Heart right ventricle (tissue), 16 donors: Measurements from ENCODE around the gene IP6K1. TPM values are rescaled to one million over a fixed set of nuclear protein-coding genes. Genes with fewer than 3 reads are reported as not detected.
A peak's percentile ranks its signal among the peaks of the same experiment; 100 is the strongest.

Experiments used
- ATAC-seq, 8 donors: fragments of 200-7000 bp; cut with Tn5 transposase; one replicate each; pipeline ENCODE4 v1.9.1; 2020; ENCODE audit warnings: mild to moderate bottlenecking in 8 of 8, moderate library complexity in 8 of 8, moderate number of reproducible peaks in 1 of 8
- DNase-seq, 2 donors: peaks; one replicate each; pipeline ENCODE4 v3.0.0-alpha.2; 2020
- H3K27ac ChIP-seq, 10 donors: fragments of 200-600 bp; sonication (generic) in 2 of 10; one replicate each; pipeline versions ENCODE4 v1.5.0 to v1.8.0; 2020 to 2022; ENCODE audit warnings: mild to moderate bottlenecking in 3 of 10
- H3K27me3 ChIP-seq, 7 donors: fragments of 200-600 bp; one replicate each; pipeline ENCODE4 v1.8.0; 2021 to 2022; ENCODE audit warnings: mild to moderate bottlenecking in 2 of 7
- H3K36me3 ChIP-seq, 9 donors: fragments of 200-600 bp; sonication (generic) in 1 of 9; one replicate each; pipeline versions ENCODE4 v1.5.0 to v1.8.0; 2020 to 2022; ENCODE audit warnings: mild to moderate bottlenecking in 2 of 9
- H3K4me1 ChIP-seq, 9 donors: fragments of 200-600 bp; sonication (generic) in 1 of 9; one replicate each; pipeline versions ENCODE4 v1.5.0 to v1.8.0; 2020 to 2022; ENCODE audit warnings: mild to moderate bottlenecking in 4 of 9
- H3K4me3 ChIP-seq, 10 donors: fragments of 200-600 bp; sonication (generic) in 2 of 10; one replicate each; pipeline versions ENCODE4 v1.5.0 to v1.8.0; 2020 to 2022; ENCODE audit warnings: mild to moderate bottlenecking in 7 of 10, moderate library complexity in 2 of 10
- H3K9me3 ChIP-seq, 11 donors: fragments of 200-600 bp in 10 of 11; sonication (generic) in 2 of 11; one replicate each; pipeline versions ENCODE4 v1.5.0 to v1.8.0; 2013 to 2022; ENCODE audit warnings: mild to moderate bottlenecking in 2 of 11, control low read depth in 1 of 11, moderate library complexity in 1 of 11
- CTCF ChIP-seq, 9 donors: fragments of 200-600 bp; sonication (generic) in 2 of 9; IDR thresholded peaks; one replicate each; pipeline versions ENCODE4 v1.5.0 to v1.8.0; 2021 to 2022; ENCODE audit warnings: antibody characterized with exemption in 9 of 9, mild to moderate bottlenecking in 5 of 9, moderate library complexity in 1 of 9
- WGBS, 2 donors: extraction: QIAGEN DNeasy Blood & Tissue Kit; methylation state at CpG; one replicate each; pipeline ENCODE4 v1.1.7; 2013; ENCODE audit warnings: inconsistent platforms in 1 of 2; 5-methylcytosine and 5-hydroxymethylcytosine counted together
- intact Hi-C, 10 donors: fragments of 100-400 bp; cut with DNase I; formaldehyde crosslinking; loops; one replicate each; pipeline versions ENCODE4 v1.11.1 to v1.14.2; 2022
- microRNA-seq, 2 donors: library from miRNA; unstranded; fragments of <30 nt; microRNA quantifications; one replicate each; pipeline ENCODE4 v1.2.0, GENCODE V29; 2021
- polyA plus RNA-seq, 2 donors: library from polyadenylated mRNA; stranded (reverse); fragments of 200-250 nt; gene quantifications; one replicate each; pipeline ENCODE4 v1.2.3, GENCODE V29; 2013
- total RNA-seq, 10 donors: library from RNA; stranded (reverse); fragmentation: NEBNext Ultra II Directional in 3 of 10; extraction: Animal tissue kit (Norgen Biotek cat#: 25700) in 3 of 10; gene quantifications; one replicate each; pipeline versions ENCODE4 v1.2.1 to v1.2.4, GENCODE V29; 2021 to 2023
- donor health status: Arrhythmogenic right ventricular cardiomyopathy.
- donor health status: ischemic (EF 13 %, LVEDD 7.1; RV severe dilation, severe dysfunction).
- donor health status: healthy with polysubstance abuse.
- donor health status: DM: no; HTN: yes; CAD: no.
- donor health status: DM: no; HTN: no; CAD: no.
- donor health status: ischemic (EF 25% LVEDD 6.9; RV normal size, moderate dysfunction).
- donor health status: ischemic (EF 25% LVEDD 5.7; RV mildly dilated, moderate dysfunction).
- donor health status: healthy.
- donor health status: DM: yes; HTN: yes; CAD: no.
- donor health status: Ischemic cardiomyopathy.
- donor health status: ischemic (EF 35%, LVEDD 5.7; RV mildly dilated, moderate dysfunction).
- donor health status: nonischemic (EF 11% LVEDD 7.7; RV severe dilation, severe dysfunction).
- donor health status: DM: yes; HTN: yes; CAD: no.
- donor health status: PGD.
- donor health status: ischemic (EF 29% LVEDD 5.4; RV normal size, mild dysfunction).
- donor health status: nonischemic (EF 23%, LVEDD 6.1; RV moderate dilation, normal function).

The IP6K1 gene
- total and polyA plus RNA-seq, 12 donors, result 9.0 to 24.4 (median 16.5) TPM

DNA sequence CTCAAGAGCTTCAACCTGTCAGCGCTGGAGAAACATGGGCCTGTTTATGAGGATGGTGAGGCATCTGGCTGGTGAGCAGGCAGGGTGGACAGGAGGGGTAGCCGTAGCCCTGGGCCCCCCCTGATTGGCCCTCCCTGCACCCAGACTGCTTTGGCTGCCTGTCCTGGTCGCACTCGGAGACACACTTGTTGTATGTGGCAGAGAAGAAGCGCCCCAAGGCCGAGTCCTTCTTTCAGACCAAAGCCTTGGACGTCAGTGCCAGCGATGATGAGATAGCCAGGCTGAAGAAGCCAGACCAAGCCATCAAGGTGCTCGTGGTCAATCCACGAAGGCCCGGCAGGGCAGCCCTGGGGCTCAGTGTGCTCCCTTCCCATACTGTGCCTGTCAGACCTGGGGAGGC is 110.4 kb downstream of the IP6K1 start:
- ATAC-seq (no peak), DNase-seq (no peak)
- H3K27me3 ChIP-seq, result no peaks in the 10 kb centered on the region
- 89 to 91% methylated on average over 11 of the region's 11 CpGs for WGBS, 2 donors
- intact Hi-C loops, result loop anchor here in 1 of 10 donors (10.0 kb wide), 1 partner anchor 201 kb away; the partner anchor contains the start of gene DAG1
- H3K27ac ChIP-seq, result no peak overlapping the region
- peaks cover 0 to 21% (median 17%) of the 10 kb centered on the region in 9 donors for H3K4me1 ChIP-seq
- peaks cover 0 to 54% (median 50%) of the 10 kb centered on the region in 9 donors for H3K36me3 ChIP-seq
- H3K4me3 ChIP-seq, result no peak overlapping the region
- no peak for TF ChIP-seq CTCF (IDR thresholded peaks at IDR 0.05)
- H3K9me3 ChIP-seq, result no peaks in the 10 kb centered on the region

DNA sequence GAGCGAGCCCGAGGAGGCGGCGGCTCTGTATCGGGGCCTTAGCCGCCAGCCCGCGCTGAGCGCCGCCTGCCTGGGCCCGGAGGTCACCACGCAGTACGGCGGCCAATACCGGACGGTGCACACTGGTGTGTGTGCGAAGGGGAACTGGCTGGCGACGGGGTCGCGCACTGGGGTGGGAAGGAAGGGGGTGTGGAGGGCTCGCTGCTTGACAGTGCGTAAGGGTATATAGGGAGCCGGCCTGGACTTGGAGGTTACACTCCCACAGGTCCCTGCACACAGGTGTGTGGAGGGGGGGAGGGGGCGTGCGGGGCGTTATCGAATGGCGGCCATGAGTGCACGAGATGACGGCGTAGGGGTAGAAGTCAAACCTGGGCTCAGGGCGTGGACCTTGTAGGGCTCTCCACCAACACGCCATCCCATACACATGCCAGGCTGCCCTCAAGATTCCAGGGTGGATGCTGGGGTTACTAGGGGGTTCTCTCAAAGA is 111.8 kb downstream of the IP6K1 start:
- WGBS, 2 donors, result 8 to 13% methylated on average over 32 to 34 of the region's 34 CpGs
- Histone ChIP-seq H3K9me3 (no peaks in the 10 kb centered on the region), H3K27me3 (no peaks in the 10 kb centered on the region), H3K36me3 (peaks cover 0 to 40% (median 37%) of the 10 kb centered on the region in 9 donors), H3K4me3 (peak overlapping the region; percentile 61 to 99 (median 84)), H3K4me1 (peaks cover 0 to 21% (median 17%) of the 10 kb centered on the region in 9 donors), H3K27ac (peak overlapping the region in 9 of 10 donors; percentile 79 to 97 (median 92))
- ATAC-seq, result peak; percentile 6 to 58 (median 14)
- TF ChIP-seq CTCF (IDR thresholded peaks at IDR 0.05), result peak in 2 of 9 donors; percentile 24 to 28
- intact Hi-C loops, result loop anchor here in 3 of 10 donors (5.0 to 10.0 kb wide), 4 partner anchors 137 to 217 kb away; partner anchors contain the start of gene DAG1 (in 2 of the 3)
- DNase-seq, result peak in 1 of 2 donors; percentile 19

Small RNA genes lying within 50 kb of the gene (microRNA-seq; reads per million reads assigned to microRNA genes)
- 0 reads per million in 2 donors for gene MIR5193

Other genes with a start within 250 kb of the IP6K1 start
- 1 to 10 TPM in 4 of 10 donors, under 1 TPM in 6; 0.17 to 1.4 (median 0.68) TPM for gene BSN, start 232.1 kb downstream of the IP6K1 start, total RNA-seq
- gene BSN, start 232.1 kb downstream of the IP6K1 start, polyA plus RNA-seq, result under 1 TPM; 0.06 to 0.37 TPM
- 100 to 1,000 TPM; 101 to 140 (median 110) TPM for gene APEH, start 112.2 kb downstream of the IP6K1 start, total RNA-seq
- 10 to 100 TPM; 18.2 to 65.7 TPM for gene APEH, start 112.2 kb downstream of the IP6K1 start, polyA plus RNA-seq
- gene MST1, start 97.1 kb downstream of the IP6K1 start, total RNA-seq, result 1 to 10 TPM; 2.3 to 5.1 (median 3.8) TPM
- gene MST1, start 97.1 kb downstream of the IP6K1 start, polyA plus RNA-seq, result 10 to 100 TPM in 1 of 2 donors, 1 to 10 TPM in 1; 3.3 to 16.0 TPM
- 10 to 100 TPM; 41.5 to 61.8 (median 51.4) TPM for gene RNF123, start 97.0 kb downstream of the IP6K1 start, total RNA-seq
- gene RNF123, start 97.0 kb downstream of the IP6K1 start, polyA plus RNA-seq, result 10 to 100 TPM; 23.6 to 30.8 TPM
- under 1 TPM in 2 of 10 donors, not detected in 8; 0.09 to 0.15 TPM for gene AMIGO3, start 66.9 kb downstream of the IP6K1 start, total RNA-seq
- gene AMIGO3, start 66.9 kb downstream of the IP6K1 start, polyA plus RNA-seq, result 1 to 10 TPM; 1.8 to 2.1 TPM
- 10 to 100 TPM in 8 of 10 donors, 1 to 10 TPM in 2; 9.6 to 30.4 (median 12.9) TPM for gene GMPPB, start 62.6 kb downstream of the IP6K1 start, total RNA-seq
- gene GMPPB, start 62.6 kb downstream of the IP6K1 start, polyA plus RNA-seq, result 10 to 100 TPM in 1 of 2 donors, 1 to 10 TPM in 1; 8.7 to 48.8 TPM
- not detected for gene CDHR4, start 13.3 kb upstream of the IP6K1 start, total RNA-seq
- under 1 TPM; 0.01 to 0.80 TPM for gene CDHR4, start 13.3 kb upstream of the IP6K1 start, polyA plus RNA-seq
- gene INKA1, start 16.7 kb upstream of the IP6K1 start, total RNA-seq, result 1 to 10 TPM; 1.8 to 5.7 (median 2.5) TPM
- gene INKA1, start 16.7 kb upstream of the IP6K1 start, polyA plus RNA-seq, result 1 to 10 TPM; 4.2 to 8.6 TPM
- 10 to 100 TPM; 13.1 to 47.0 (median 22.0) TPM for gene UBA7, start 27.4 kb upstream of the IP6K1 start, total RNA-seq
- gene UBA7, start 27.4 kb upstream of the IP6K1 start, polyA plus RNA-seq, result 10 to 100 TPM; 12.0 to 57.6 TPM
- 1 to 10 TPM in 7 of 10 donors, under 1 TPM in 3; 0.20 to 2.4 (median 1.4) TPM for gene TRAIP, start 70.0 kb upstream of the IP6K1 start, total RNA-seq
- gene TRAIP, start 70.0 kb upstream of the IP6K1 start, polyA plus RNA-seq, result 1 to 10 TPM in 1 of 2 donors, under 1 TPM in 1; 0.96 to 1.6 TPM
- gene CAMKV, start 83.4 kb upstream of the IP6K1 start, total RNA-seq, result not detected
- gene CAMKV, start 83.4 kb upstream of the IP6K1 start, polyA plus RNA-seq, result not detected
- gene MST1R, start 117.3 kb upstream of the IP6K1 start, total RNA-seq, result 1 to 10 TPM in 8 of 10 donors, under 1 TPM in 2; 0.53 to 4.4 (median 1.6) TPM
- gene MST1R, start 117.3 kb upstream of the IP6K1 start, polyA plus RNA-seq, result 1 to 10 TPM; 1.7 to 7.1 TPM
- gene MON1A, start 143.3 kb upstream of the IP6K1 start, total RNA-seq, result 1 to 10 TPM; 5.3 to 8.2 (median 6.7) TPM
- gene MON1A, start 143.3 kb upstream of the IP6K1 start, polyA plus RNA-seq, result 10 to 100 TPM in 1 of 2 donors, 1 to 10 TPM in 1; 6.5 to 10.6 TPM
- 10 to 100 TPM; 29.8 to 57.6 (median 37.6) TPM for gene RBM6, start 153.6 kb upstream of the IP6K1 start, total RNA-seq
- 100 to 1,000 TPM in 1 of 2 donors, 10 to 100 TPM in 1; 26.0 to 208 TPM for gene RBM6, start 153.6 kb upstream of the IP6K1 start, polyA plus RNA-seq